Measurements from ENCODE around the gene ID3.

DNA sequence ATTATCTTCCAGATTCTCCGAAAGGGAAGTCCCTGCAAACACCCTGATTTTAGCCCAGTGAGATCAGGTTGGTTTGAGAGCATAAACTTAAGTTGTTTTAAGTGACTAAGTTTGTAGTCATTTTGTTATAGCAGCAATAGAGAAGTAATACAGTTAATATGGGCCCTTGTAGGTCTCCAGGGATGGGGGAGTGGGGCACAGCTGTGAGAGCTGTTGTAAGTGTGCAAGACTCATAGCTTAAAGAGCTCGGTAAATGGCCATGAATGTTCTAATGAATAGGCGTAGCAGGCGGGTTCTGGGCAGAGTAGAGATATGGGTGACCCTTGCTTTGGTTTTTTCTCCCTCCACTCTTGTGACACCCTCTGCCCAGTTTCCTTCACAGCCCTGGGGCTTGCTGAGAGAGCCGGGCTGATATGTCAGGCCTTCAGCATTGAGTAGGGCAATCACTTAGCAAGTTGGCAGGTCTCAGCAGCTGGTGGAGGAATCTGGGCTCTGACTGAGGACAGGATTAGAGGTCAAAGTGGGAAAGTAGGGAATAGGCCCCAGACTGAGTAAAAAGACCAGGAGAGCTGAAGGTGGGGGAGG, 16.0 kb upstream of the ID3 start:
- TF ChIP-seq EZH2 (IDR thresholded peaks at IDR 0.05; ENCODE audit: insufficient read depth, low read length) = no peak
- TF ChIP-seq, protein P1, sequence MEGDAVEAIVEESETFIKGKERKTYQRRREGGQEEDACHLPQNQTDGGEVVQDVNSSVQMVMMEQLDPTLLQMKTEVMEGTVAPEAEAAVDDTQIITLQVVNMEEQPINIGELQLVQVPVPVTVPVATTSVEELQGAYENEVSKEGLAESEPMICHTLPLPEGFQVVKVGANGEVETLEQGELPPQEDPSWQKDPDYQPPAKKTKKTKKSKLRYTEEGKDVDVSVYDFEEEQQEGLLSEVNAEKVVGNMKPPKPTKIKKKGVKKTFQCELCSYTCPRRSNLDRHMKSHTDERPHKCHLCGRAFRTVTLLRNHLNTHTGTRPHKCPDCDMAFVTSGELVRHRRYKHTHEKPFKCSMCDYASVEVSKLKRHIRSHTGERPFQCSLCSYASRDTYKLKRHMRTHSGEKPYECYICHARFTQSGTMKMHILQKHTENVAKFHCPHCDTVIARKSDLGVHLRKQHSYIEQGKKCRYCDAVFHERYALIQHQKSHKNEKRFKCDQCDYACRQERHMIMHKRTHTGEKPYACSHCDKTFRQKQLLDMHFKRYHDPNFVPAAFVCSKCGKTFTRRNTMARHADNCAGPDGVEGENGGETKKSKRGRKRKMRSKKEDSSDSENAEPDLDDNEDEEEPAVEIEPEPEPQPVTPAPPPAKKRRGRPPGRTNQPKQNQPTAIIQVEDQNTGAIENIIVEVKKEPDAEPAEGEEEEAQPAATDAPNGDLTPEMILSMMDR (IDR thresholded peaks at IDR 0.05; ENCODE audit: insufficient read depth, low read depth, low read length) = no peak

Measured in astrocyte (in vitro differentiated cells and primary cell).